ENCODE data around the gene ELMO1. TPM values are rescaled to one million over a fixed set of nuclear protein-coding genes. Genes with fewer than 3 reads are reported as not detected.

ELMO1 gene
- total RNA-seq, 1 experiment from 2014 or later = not detected

GRCh38 chr7:37105762-37106161 lies 342.9 kb downstream of the ELMO1 start:
- no peaks in the 10 kb centered on the region for H3K4me1 ChIP-seq (ENCODE audit: insufficient read depth, low read length, poor library complexity, severe bottlenecking)
- H3K27ac ChIP-seq (ENCODE audit: low read depth, low read length, poor library complexity, severe bottlenecking) = no peak overlapping the region
- TF ChIP-seq EZH2 (IDR thresholded peaks at IDR 0.05; ENCODE audit: borderline replicate concordance, low read depth, low read length, poor library complexity, severe bottlenecking) = no peak
- H3K27me3 ChIP-seq (replicated peaks; ENCODE audit: insufficient read depth, low read depth, low read length, poor library complexity) = no peaks in the 10 kb centered on the region
- no peak overlapping the region for H3K4me3 ChIP-seq (ENCODE audit: low read depth, low read length, poor library complexity, severe bottlenecking)
- DNase-seq (ENCODE audit: low spot score) = no peak
- H3K9me3 ChIP-seq (ENCODE audit: low read depth, low read length, poor library complexity, severe bottlenecking) = no peaks in the 10 kb centered on the region
- no peaks in the 10 kb centered on the region for H3K36me3 ChIP-seq (ENCODE audit: insufficient read depth, low read length, poor library complexity, severe bottlenecking)
- ChIA-PET CTCF (no interaction called here), POLR2A (ENCODE audit: low non-redundant PET) (no interaction called here)
- no TSS peak for BruUV-seq (replicated peaks)
- intact Hi-C loops (cut with micrococcal nuclease; ENCODE audit: unreplicated experiment) = no loop called here

DNA sequence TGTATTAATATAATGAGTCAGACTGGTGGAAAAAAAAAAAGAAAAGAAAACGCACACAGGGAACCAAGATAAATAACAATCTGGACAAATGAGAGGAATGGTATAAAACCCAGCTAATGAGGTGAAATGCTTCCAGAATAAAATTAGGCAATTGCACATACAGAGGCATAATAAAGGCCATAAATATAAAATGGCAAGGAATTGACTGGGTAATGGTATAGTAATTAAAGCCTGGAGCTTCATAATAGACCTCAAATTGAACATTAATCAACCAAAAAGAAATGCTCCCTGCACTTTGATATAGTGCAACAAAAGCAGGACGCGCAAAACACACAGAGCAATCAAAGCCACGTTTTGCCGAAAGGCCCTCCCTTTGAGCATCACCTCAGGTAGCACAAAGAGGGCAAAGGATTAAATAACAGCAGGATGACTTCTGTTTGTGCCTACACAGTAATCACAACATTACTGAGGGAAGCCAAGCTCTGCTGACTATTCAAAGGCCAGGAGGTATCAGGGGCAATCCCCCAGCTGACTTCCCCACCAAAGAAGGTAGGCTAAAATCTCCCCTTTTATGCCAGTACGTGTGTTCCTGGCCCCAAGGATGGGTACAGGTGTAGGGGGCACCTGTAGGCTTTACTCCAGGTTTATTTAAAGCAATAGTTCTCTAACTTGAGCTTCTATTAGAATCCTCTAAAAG lies 343.7 kb downstream of the ELMO1 start:
- BruUV-seq (replicated peaks) = no TSS peak
- Histone ChIP-seq H3K4me1 (ENCODE audit: insufficient read depth, low read length, poor library complexity, severe bottlenecking) (no peaks in the 10 kb centered on the region), H3K36me3 (ENCODE audit: insufficient read depth, low read length, poor library complexity, severe bottlenecking) (no peaks in the 10 kb centered on the region), H3K27me3 (replicated peaks; ENCODE audit: insufficient read depth, low read depth, low read length, poor library complexity) (no peaks in the 10 kb centered on the region), H3K27ac (ENCODE audit: low read depth, low read length, poor library complexity, severe bottlenecking) (no peak overlapping the region), H3K9me3 (ENCODE audit: low read depth, low read length, poor library complexity, severe bottlenecking) (no peaks in the 10 kb centered on the region), H3K4me3 (ENCODE audit: low read depth, low read length, poor library complexity, severe bottlenecking) (no peak overlapping the region)
- intact Hi-C loops (cut with micrococcal nuclease; ENCODE audit: unreplicated experiment) = no loop called here
- no peak for TF ChIP-seq EZH2 (IDR thresholded peaks at IDR 0.05; ENCODE audit: borderline replicate concordance, low read depth, low read length, poor library complexity, severe bottlenecking)
- no peak for TF ChIP-seq CTCF (conservative IDR thresholded peaks at IDR 0.05; ENCODE audit: low read depth, low read length)
- CTCF ChIA-PET = no interaction called here
- POLR2A ChIA-PET (ENCODE audit: low non-redundant PET) = no interaction called here
- DNase-seq (ENCODE audit: low spot score) = no peak

DNA sequence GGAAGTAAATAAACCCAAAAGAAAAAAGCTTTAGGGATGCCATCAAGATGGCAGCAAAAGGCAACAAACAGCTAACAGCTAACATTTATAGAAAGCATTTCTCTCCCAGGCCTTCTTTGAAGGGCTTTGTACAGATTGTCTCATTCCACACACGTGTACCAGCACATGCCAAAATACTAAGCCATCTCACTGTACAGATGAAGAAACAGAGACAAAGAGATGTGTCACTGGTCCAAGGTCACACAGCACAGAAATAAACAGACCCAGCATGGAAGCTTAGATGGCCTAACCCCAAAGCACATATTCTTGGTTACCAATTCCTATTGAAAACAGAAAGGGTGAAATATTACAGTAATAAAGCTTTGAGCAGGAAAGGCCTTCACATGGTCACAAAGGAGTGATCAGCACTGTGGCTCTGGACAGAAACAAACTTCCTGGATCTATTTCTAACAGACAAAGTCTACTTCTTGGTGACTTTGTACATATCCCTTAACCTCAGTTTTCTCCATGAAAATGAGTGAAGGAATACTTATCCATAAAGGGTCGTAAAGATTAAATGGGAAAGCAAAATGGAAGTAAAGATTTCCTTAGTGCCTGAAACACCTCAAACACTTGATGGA lies 346.0 kb downstream of the ELMO1 start:
- no peak for TF ChIP-seq CTCF (conservative IDR thresholded peaks at IDR 0.05; ENCODE audit: low read depth, low read length)
- no peak for TF ChIP-seq EZH2 (IDR thresholded peaks at IDR 0.05; ENCODE audit: borderline replicate concordance, low read depth, low read length, poor library complexity, severe bottlenecking)
- H3K9me3 ChIP-seq (ENCODE audit: low read depth, low read length, poor library complexity, severe bottlenecking) = no peaks in the 10 kb centered on the region
- intact Hi-C loops (cut with micrococcal nuclease; ENCODE audit: unreplicated experiment) = no loop called here
- BruUV-seq (replicated peaks) = no TSS peak
- no peaks in the 10 kb centered on the region for H3K4me1 ChIP-seq (ENCODE audit: insufficient read depth, low read length, poor library complexity, severe bottlenecking)
- no peaks in the 10 kb centered on the region for H3K36me3 ChIP-seq (ENCODE audit: insufficient read depth, low read length, poor library complexity, severe bottlenecking)
- no peak overlapping the region for H3K27ac ChIP-seq (ENCODE audit: low read depth, low read length, poor library complexity, severe bottlenecking)
- DNase-seq (ENCODE audit: low spot score) = no peak
- no peaks in the 10 kb centered on the region for H3K27me3 ChIP-seq (replicated peaks; ENCODE audit: insufficient read depth, low read depth, low read length, poor library complexity)
- ChIA-PET POLR2A (ENCODE audit: low non-redundant PET) (no interaction called here), CTCF (no interaction called here)
- no peak overlapping the region for H3K4me3 ChIP-seq (ENCODE audit: low read depth, low read length, poor library complexity, severe bottlenecking)

All from A673 (cell line).